SK-N-MC (cell line): ENCODE measurements around the gene DPM2.

Source experiments
- EZH2 ChIP-seq: fragments of 200-600 bp; sonication (generic); IDR thresholded peaks from one replicate; pipeline ENCODE4 v1.6.1; 2017; ENCODE audit warnings: antibody characterized with exemption
- FOXP2 ChIP-seq: optimal IDR thresholded peaks from 2 replicates; pipeline ENCODE3; 2011; ENCODE audit warnings: mild to moderate bottlenecking, moderate library complexity; ENCODE audit not compliant: insufficient read depth; ENCODE audit errors: extremely low read length, control extremely low read depth
- POLR2AphosphoS5 ChIP-seq: IDR thresholded peaks from 2 replicates; pipeline ENCODE4 v1.6.1; 2012; ENCODE audit warnings: mild to moderate bottlenecking, low read depth, low read length, borderline replicate concordance

- TF ChIP-seq POLR2AphosphoS5: no peak
- TF ChIP-seq EZH2: no peak
- TF ChIP-seq FOXP2: no peak
These were observed 6.1 kb upstream of the DPM2 start for GRCh38 chr9:127943731-127944144.
